DMS79 (cell line): Measurements from ENCODE around the gene GLRX5.
"Not testable (repeated sequence)": the region's sequence is repeated elsewhere in the genome, so short reads cannot be mapped to it uniquely, and the experiment has no call there.

Source experiments
- DNase-seq: peaks from one replicate; lab custom pipeline; 2025; lab: John Stamatoyannopoulos, UW

GLRX5 gene

GRCh38 chr14:95559203-95559602 is 24.4 kb downstream of the GLRX5 start:
- no peak for DNase-seq

- peak; percentile 90 for DNase-seq
These were observed 26.2 kb downstream of the GLRX5 start for GRCh38 chr14:95561001-95561412.

- peak; percentile 10 for DNase-seq
These were observed 28.2 kb downstream of the GLRX5 start for GRCh38 chr14:95562892-95563685.

GRCh38 chr14:95564060-95564459 is 29.2 kb downstream of the GLRX5 start:
- DNase-seq = no peak

- no peak for DNase-seq
These were observed 34.6 kb downstream of the GLRX5 start for GRCh38 chr14:95569440-95569839.

GRCh38 chr14:95573313-95573712 is 38.5 kb downstream of the GLRX5 start:
- no peak for DNase-seq

- DNase-seq = no peak
These were observed 41.1 kb downstream of the GLRX5 start for GRCh38 chr14:95575840-95576473.

- no peak for DNase-seq
These were observed 42.4 kb downstream of the GLRX5 start for GRCh38 chr14:95577067-95577800.

GRCh38 chr14:95577870-95578269 is 43.0 kb downstream of the GLRX5 start:
- DNase-seq = no peak

- not testable (repeated sequence) for DNase-seq
These were observed 49.2 kb downstream of the GLRX5 start for GRCh38 chr14:95583836-95584617.

GRCh38 chr14:95585953-95586620 is 51.2 kb downstream of the GLRX5 start:
- DNase-seq = no peak

- DNase-seq = not testable (repeated sequence)
These were observed 56.3 kb downstream of the GLRX5 start for GRCh38 chr14:95591182-95591581.
